NCI-H1105 treated with DMSO at 0.1 percent for 48 hours (cell line): ENCODE results near the gene CAPN9.

ENCODE experiments used
- DNase-seq: peaks from one replicate; lab custom pipeline; 2025; lab: John Stamatoyannopoulos, UW

The CAPN9 gene

DNA sequence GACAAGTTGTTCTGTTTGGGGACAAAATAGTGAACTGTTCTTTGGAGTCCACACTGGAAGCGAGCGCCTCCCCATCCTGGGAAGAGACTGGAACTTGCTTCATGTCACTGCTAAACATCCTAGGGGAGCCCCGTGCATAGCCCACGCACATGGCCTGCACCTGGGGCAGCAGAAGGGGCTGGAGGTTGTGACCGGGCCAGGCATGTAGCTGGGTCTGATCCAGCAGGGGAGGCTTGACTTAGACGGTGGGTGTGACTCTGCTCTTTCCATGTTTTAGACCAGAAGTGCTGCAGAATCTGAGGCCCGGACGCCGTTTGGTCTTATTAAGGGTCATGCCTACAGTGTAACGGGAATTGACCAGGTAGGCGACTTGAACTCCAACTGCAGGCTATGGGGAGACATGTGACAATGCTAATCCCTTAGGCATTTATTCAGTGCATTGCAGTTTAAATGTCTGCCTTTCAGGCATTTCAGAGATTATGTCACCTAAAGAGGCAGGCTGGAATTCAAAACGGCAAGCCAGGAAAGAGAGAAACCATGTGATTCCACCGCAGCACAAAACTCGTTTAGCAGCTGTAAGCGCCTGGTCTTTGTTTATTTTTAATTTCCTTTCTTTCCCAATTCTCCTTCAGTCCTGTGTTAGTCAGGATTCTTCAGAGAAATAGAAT, 21.8 kb downstream of the CAPN9 start:
- no peak for DNase-seq

DNA sequence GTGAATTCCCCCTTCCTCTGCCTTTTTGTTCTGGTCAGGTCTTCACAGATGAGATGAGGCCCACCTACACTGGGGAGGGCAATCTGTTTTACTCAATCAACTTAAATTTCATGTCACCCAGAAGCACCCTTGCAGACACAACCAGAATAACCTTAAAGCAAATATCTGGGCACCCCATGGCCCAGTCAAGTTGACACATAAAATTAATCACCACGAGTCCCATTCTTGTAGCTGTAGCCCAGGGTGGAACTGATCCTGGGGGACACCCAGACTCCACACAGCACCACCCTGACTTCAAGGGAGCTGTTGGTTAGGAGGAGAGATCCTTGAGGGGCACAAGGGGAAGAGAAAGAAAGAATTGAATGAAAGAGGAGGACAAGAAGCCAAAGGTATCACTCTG, 23.1 kb downstream of the CAPN9 start:
- DNase-seq, result no peak

DNA sequence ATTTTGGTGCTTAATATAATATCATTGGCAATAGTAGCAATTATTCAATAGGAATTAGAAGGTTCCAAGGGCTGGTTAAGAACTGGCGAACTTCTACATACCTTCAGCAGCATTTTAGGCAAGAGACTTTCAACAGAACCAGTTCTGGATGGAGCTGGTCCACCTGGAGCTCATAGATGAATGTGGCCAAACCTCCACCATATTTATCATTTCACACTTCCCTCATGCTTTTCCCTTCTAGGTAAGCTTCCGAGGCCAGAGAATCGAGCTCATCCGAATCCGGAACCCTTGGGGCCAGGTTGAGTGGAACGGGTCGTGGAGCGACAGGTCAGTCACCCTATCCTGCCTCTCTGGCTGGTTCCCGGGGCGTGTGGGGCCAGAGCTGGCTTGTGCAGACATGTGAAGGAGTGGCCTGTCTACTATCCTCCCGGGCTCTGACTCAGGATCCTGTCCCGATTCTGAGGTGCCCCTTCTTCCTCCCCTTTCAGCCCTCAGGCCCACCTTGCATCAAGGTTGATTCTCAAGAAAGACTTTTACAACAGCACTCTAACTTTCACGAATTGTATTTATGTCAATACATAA, 24.7 kb downstream of the CAPN9 start:
- DNase-seq, result no peak

DNA sequence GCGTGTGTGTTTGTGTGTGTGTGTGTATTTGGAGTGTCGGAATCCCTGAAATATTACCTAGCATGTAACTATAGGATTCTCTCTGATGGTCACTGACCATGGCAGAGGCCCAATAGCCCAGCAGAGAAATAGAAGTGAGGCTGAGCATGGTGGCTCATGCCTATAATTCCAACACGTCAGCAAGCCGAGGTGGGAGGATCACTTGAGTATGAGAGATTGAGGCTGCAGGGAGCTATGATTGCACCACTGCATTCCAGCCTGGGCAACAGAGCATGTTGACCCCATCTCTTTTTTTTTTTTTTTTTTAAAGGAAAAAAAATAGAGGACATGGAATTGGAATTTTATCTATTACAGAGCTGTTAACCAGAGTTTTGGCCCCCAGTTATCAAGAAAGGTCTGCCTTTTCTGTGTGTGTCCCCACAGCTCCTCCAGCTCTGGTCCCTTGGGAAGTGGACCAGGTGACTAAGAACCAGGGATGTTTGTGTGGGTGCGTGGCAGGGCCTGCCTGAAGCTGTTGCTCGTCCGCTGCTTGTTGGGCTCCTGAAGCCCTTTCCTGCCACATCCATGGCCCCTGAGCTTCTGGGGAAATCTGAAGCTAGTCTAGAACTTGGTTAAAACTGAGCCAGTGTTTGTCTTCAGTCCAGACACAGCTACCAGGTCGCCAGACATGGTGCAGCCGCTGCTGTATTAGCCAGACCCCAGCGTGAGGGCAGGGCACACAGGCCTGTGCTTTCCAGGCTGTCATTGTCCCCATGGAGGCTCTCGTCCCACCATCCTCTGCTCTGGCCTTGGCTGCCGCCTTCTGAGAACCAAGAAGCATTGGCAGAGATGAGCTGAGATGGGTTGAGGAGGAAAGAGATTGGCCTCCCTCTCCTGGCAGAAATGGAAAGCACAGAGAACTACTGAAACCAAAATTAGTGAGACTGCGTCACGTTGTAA, 25.5 kb downstream of the CAPN9 start:
- no peak for DNase-seq

DNA sequence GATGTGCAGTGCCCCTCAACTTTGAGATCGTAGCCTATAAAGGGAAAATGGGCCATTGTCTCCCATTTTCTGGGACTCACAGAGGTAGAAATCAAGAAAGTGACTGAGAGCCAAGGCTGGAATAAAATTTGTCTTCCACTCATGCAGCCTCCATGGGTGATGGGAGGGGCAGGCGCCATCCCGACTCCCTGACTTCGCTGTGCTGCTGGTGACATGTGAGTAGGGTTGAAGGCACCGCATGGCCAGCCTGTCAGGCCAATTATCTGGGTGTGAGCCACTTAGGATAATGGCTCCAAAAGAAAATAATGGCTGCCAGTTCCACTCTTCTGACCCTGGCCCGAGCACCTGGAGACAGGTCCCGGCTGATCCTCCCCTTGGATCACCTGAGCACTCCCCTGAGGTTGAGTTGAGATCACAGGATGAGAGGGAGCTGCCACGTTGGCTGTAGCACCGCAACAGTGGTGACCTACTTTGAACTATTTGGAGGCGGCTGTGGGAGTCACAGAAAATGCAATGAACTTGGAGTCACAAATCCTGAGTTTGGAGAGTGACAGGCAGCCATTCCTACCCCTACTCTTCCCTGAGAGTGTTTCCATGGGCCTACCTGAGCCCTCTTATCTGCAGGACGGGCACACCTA, 26.3 kb downstream of the CAPN9 start:
- DNase-seq, result no peak

DNA sequence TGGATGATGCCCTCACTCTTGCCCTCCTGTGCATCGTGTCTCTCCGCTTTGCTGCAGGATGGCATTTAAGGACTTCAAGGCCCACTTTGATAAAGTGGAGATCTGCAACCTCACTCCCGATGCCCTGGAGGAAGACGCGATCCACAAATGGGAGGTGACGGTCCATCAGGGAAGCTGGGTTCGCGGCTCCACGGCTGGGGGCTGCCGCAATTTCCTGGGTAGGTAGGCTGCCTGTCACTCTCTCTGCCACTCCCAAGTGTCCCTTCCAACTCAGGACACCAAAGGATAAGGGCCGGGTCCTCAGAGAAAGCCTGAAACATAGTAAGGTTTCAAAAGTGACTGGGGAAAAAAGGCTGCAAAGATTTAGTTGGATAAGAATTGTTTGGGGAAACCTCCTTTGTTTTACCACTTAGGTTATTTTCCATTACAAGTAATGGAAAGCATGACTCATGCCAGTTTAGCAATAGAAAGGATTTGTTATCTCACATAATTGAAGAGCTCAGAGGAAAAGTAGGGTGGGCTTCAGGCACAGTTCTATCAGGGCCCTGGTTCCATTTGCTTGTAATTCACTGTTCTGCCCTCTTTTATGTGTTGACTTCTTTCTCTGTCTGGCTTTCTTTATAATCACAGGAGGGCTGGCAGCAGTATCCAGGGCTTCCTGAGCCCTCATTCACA, 31.9 kb downstream of the CAPN9 start:
- DNase-seq, result no peak

DNA sequence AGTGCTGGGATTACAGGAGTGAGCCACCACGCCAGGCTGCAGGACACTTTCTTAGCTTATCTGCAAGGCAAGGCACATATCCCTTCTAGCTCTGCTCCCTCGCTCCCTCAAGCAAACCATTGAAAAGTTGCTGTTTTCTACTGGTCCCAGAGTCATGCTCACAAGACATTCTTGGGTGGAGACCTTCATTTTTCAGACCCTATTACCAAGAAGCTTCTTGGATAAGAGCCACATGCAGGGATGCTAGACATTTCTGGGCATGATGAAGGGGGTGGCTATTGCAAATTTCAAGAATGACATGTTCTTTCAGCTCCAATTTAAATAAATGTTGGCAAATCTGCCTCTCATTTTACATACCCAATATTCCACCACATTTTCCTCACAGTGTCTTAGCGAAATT, 33.9 kb downstream of the CAPN9 start:
- no peak for DNase-seq

DNA sequence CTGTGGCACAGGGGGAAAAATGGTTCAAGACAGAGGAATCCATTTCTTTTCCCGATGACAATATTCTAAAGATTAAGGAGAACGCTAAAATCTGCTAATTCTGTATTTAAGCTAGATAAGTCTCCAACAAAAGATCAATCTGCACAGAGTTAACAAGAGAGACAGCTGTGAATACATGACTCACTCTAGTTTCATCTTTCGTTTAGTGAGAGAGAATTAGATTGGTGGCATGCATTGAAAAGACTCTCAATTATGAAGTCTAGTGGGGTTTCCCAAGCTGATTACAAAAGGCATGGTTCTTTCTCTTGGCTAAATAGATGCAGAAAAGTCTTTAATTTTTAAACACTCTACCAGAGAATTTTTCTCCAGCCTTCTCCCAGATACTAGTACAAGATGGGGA, 34.4 kb downstream of the CAPN9 start:
- DNase-seq, result no peak

DNA sequence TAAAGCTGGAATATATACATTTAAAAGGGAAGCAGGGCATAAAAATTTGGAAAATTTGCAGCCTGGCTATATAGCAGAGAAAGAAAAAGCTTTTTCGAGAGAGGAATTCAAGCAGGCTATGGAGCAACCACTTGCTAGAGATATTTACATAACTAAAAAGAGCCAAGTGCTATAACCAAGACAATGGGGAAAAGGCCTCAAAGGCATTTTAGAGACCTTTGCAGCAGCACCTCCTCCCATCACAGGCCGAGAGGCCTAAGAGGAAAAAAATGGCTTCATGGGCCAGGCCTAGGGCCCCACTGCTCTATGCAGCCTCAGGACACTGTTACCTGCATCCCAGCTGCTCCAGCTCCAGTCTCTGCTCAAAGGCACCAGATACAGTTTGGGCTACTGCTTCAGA, 37.0 kb downstream of the CAPN9 start:
- DNase-seq, result no peak

DNA sequence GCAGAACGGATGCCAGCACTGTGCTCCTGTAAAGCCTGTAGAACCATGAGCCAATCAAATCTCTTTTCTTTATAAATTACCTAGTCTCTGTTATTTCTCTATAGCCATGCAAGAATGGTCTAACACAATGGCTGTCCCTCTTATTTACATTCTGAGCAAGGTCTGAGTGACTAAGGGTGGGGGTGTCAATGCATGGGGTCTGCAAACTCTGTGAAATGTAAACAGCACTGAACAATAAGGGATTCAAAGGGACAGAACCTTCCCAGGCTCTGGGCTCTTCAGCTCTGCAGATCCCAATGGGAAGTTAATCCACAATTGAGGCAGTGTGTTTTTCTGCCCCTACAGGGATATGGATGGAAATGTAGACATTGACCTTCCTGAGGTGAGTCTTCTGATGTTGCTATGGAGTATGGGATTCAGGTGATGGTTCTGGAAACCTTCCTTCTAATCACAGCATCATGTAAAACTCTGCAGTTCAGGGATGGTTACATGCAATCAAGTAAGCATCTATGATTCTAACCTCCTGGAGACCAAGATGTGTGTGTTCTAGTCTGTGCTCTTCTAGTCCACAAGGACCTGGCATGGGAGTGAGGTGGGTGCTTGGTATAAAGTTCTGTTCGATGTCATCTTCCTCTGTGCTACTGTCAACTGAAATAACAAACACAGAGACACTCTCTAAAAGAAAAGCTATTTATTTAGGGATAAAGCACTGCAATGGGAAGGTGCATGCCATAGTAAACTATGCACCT, 38.6 kb downstream of the CAPN9 start:
- no peak for DNase-seq

DNA sequence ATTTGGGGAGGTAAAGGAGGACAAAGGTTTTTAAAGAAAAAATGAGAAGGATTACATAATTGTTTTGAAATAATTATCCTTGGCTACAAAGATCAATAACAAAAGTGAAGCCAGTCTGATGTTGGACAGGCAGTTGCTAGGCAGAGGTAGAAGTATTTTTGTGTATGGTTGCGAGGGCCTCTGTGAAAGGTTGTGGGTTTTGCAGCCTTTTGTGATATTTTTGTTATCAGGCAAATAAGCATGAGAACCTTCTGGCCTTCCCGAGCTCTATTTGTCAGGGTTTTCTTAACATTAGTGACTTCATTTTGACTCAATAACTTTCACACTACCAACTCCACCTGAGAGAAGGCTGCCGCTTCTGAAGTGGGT, 39.2 kb downstream of the CAPN9 start:
- DNase-seq, result no peak

DNA sequence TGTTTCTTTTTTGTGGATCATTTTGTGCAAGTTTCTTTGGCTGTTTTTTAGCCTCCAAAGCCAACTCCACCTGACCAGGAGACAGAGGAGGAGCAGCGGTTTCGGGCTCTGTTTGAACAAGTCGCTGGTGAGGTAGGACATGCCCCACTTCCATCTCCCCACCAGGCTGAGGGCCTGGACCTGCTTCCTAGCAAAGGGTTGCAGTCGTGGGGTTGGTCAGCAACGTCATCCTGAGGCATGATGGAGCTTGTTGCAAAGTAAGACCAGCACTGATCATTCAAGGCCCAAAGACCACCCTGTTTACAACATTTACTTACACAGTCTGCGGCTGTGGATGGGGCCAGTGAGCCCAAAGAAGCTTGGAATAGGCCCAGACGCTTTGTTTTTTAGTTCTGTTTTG, 40.3 kb downstream of the CAPN9 start:
- no peak for DNase-seq

DNA sequence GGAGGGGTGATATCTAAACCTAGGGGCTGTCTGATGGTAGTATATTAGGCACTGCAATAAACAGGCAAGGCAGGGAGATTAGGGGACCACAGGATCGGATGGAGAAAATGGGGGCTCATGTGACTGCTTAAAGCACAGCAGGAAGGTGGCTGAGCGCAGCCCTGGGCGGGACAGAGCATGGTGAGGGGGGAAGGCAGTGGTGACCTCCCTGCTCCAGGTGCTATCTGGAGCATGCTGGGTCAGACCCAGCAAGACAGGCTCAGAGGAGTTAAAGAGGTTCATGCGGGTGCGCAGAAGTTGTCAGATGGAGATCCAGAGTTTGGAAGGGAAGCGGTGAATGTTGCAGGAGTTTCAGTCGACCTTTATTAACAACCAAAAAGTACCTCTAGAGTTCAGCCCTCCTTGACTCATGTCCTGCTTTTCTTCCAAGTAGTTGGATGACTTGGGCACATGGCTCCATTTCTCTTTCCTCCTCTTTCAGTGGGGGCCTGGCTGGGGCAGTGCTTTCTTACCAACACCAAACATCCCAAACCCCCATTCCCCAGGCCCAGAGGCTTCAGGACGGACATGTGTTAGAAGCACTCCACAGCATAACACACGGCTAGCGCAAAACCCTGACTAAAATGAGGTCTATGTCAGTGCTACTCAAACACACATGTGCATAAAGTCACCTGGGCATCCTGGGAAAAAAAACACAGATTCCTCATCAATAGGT, 41.5 kb downstream of the CAPN9 start:
- no peak for DNase-seq

DNA sequence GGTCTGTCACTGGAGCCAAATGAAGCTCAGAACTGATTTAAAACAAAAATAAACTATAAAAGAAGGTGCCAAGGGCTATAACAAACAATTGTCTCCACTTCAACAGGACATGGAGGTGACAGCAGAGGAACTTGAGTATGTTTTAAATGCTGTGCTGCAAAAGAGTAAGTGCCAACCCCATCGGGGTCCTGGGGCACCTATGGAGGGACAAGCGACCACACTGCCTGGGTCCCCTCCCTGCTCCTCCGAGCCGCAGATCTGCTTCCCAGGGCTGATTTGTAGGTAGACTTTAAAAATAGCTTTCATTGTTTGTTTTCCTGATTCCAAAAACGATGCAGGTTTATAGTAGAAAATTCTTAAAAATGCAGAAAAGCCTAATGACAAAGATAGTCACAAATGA, 42.8 kb downstream of the CAPN9 start:
- DNase-seq, result no peak

DNA sequence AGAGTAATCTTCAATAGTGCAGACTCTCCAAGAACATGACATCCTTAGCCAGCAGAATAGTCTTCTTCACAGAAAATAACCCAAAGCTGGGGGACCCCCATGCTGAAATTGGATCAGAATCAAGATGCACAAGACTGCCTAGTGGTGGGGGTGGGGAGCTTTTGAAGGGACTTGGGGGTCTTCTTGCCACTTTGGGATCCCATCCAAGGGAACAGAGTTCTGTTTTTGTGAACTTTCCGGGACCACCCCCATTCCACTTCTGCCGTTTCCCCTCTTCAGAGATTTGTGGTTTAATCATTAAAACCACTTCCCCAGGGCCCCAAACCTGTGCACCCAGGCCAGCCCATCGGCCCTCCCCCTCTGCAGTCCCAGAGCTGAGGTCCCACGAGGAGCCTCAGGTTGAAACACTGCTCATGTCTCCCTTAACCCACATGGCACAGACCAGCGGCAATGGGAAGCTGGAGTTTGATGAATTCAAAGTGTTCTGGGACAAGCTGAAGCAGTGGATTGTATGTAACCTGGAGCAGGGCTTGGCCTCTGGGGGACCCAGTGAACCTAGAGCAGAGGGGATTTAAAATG, 44.9 kb downstream of the CAPN9 start:
- DNase-seq, result no peak

DNA sequence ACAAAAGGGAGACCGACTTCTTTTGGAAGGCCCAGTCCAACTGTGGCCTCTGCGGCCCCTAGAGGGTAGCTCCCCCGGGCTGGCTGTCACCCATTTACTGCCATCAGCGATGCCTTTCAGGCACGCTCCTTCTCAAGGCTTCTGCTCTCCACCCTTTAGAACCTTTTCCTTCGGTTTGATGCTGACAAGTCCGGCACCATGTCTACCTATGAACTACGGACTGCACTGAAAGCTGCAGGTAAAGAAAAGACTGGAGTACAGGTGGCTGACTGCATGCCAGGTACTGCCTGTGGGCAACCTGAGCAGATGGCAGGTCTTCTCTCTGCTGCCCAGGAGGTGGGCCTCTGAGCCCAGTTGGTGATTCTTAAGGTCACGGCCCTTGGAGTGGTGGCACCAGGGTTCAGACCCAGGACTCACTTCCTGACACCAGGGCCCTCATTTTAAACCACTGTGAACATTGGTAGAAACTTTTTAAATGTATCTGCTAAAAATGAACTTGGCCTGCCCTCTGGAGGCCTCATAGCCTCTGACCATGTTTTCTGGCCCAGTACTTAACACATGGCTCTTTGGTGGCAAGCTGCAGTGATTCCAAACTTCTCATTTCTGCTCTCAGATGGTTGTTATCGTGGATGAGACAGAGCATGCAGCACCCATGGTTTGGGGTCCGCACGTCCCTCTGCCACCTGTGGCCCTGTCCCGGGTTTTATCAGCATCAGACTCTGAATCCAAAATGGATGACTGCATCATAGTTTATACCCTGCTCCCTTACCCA, 45.7 kb downstream of the CAPN9 start:
- DNase-seq, result no peak

DNA sequence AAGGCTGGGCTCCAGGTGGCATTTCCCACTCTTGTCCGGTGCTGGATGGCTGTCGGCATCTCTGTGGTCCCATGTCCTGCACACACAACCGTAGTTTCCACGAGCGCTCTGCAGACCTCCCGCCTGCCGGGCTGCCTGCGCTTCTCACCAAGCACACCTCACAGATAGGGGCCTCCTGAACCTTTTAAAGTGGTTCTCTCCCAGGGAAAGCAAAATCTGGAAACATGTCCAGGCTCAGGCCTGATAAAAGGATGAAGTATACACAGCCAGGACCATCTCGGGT, 46.2 kb downstream of the CAPN9 start:
- DNase-seq, result no peak

DNA sequence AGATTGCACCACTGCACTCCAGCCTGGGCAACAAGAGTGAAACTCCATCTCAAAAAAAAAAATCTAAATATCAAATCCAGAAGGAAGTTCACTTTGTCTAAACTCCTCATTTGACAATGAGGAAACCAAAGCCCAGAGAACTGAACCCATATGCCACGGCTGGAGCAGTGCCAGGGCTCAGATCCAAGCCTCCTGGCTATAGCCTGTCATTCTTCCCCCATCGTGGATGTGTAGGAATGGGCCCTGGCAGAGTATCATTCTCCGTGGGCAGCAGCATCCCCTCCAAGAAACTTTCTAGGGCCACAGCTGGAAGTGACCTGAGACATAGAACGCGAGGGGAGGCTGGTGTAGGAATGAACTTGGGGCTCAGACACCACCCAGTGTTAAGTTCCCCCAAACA, 47.2 kb downstream of the CAPN9 start:
- no peak for DNase-seq

DNA sequence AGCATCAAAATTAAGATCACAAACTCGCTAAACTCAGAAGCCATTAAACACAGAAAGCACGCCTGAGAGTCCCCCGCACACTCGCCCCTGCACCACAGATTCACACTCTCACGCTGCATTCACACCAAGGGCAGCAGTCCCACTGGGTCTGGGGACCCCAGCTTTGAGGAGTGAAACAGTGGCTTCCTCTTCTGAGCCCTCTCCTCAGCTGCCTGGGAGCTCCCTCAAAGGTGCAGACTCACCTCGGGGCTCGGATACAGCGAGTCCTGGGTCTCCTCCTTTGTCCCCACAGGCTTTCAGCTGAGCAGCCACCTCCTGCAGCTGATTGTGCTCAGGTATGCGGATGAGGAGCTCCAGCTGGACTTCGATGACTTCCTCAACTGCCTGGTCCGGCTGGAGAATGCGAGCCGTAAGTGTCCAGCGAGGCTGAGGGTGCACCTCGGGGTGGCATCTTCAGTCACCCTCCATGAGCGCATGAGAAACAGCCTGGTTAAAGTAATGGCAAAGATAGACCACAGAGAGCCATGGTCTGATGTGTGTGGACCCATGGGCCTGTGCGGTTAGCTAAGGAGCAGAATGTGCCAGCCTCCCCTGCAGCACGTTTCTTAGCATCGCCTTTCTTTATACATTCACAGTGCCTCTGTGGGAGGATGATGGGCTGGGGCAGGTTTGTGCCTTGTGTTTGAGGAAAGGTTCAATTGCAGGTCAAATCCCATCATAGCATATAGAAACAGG, 47.9 kb downstream of the CAPN9 start:
- DNase-seq, result no peak
